Smooth muscle cell (in vitro differentiated cells): ENCODE results near the gene WEE1. TPM values are rescaled to one million over a fixed set of nuclear protein-coding genes. Genes with fewer than 3 reads are reported as not detected.

ENCODE experiments used
- DNase-seq: peaks from one replicate; lab custom pipeline; 2025; ENCODE audit not compliant: unreplicated experiment; lab: John Stamatoyannopoulos, UW
- H2AFZ ChIP-seq: fragments of 200-600 bp; sonication (generic); 2 replicates; pipeline ENCODE4 v1.6.0; 2016; ENCODE audit warnings: antibody characterized with exemption, low read depth, mild to moderate bottlenecking
- H3F3A ChIP-seq: fragments of 200-600 bp; sonication (generic); 2 replicates; pipeline ENCODE4 v1.6.0; 2017; ENCODE audit warnings: antibody characterized with exemption, low read depth
- H3K27ac ChIP-seq: fragments of 200-600 bp; sonication (generic); 2 replicates; pipeline ENCODE4 v1.5.1; 2016; ENCODE audit warnings: low read depth, mild to moderate bottlenecking
- H3K27me3 ChIP-seq: fragments of 200-600 bp; sonication (generic); 2 replicates; pipeline ENCODE4 v1.6.1; 2016; ENCODE audit warnings: low read depth, mild to moderate bottlenecking
- H3K36me3 ChIP-seq: fragments of 200-600 bp; sonication (generic); 2 replicates; pipeline ENCODE4 v1.5.1; 2016; ENCODE audit warnings: low read depth
- H3K4me1 ChIP-seq: fragments of 200-600 bp; sonication (generic); 2 replicates; pipeline ENCODE4 v1.5.1; 2016; ENCODE audit warnings: low read depth
- H3K4me2 ChIP-seq: fragments of 200-600 bp; sonication (generic); 2 replicates; pipeline ENCODE4 v1.6.0; 2016; ENCODE audit warnings: mild to moderate bottlenecking
- H3K4me3 ChIP-seq: fragments of 200-600 bp; sonication (generic); 2 replicates; pipeline ENCODE4 v1.5.1; 2016; ENCODE audit warnings: mild to moderate bottlenecking
- H3K79me2 ChIP-seq: fragments of 200-600 bp; sonication (generic); 2 replicates; pipeline ENCODE4 v1.6.0; 2016; ENCODE audit warnings: low read depth, mild to moderate bottlenecking
- H3K9ac ChIP-seq: fragments of 200-600 bp; sonication (generic); 2 replicates; pipeline ENCODE4 v1.6.0; 2016; ENCODE audit warnings: low read depth
- H3K9me3 ChIP-seq: fragments of 200-600 bp; sonication (generic); replicated peaks from 2 replicates; pipeline ENCODE4 v1.5.1; 2016; ENCODE audit warnings: low read depth
- H4K20me1 ChIP-seq: fragments of 200-600 bp; sonication (generic); 2 replicates; pipeline ENCODE4 v1.6.0; 2016; ENCODE audit warnings: low read depth
- CTCF ChIP-seq: fragments of 200-600 bp; sonication (generic); IDR thresholded peaks from 2 replicates; pipeline ENCODE4 v1.5.1; 2017; ENCODE audit warnings: borderline replicate concordance, mild to moderate bottlenecking, antibody characterized with exemption; ENCODE audit not compliant: insufficient read depth, poor library complexity, severe bottlenecking
- WGBS: methylation state at CpG from one replicate; pipeline ENCODE4 v1.1.7; 2016; ENCODE audit warnings: low lambda C conversion rate; 5-methylcytosine and 5-hydroxymethylcytosine counted together
- polyA plus RNA-seq: library from polyadenylated mRNA; unstranded; fragments of >200 nt; fragmentation: Nextera tagmentation; extraction: Ambion mirVana; gene quantifications from 2 replicates; pipeline ENCODE4 v1.2.1, GENCODE V29; 2016
- total RNA-seq: library from RNA; depleted of rRNA; stranded (reverse); fragments of >200 nt; gene quantifications from 2 replicates; pipeline ENCODE4 v1.2.3, GENCODE V29; 2014

WEE1 gene
- total and polyA plus RNA-seq, 2 experiments from 2014 or later: 20.8 to 53.3 TPM

- H3K4me2 ChIP-seq: peak overlapping the region; percentile 42
- H3K9ac ChIP-seq: no peak overlapping the region
- H4K20me1 ChIP-seq: no peaks in the 10 kb centered on the region
- peak overlapping the region; percentile 39 for H2AFZ ChIP-seq
- no peak for DNase-seq
- no peaks in the 10 kb centered on the region for H3K79me2 ChIP-seq
- H3K27me3 ChIP-seq: no peaks in the 10 kb centered on the region
- WGBS: 48% methylated on average over 8 of the region's 8 CpGs
- H3K4me3 ChIP-seq: no peak overlapping the region
- TF ChIP-seq CTCF: no peak
- H3K27ac ChIP-seq: peak overlapping the region; percentile 75
- H3K36me3 ChIP-seq: no peaks in the 10 kb centered on the region
- H3F3A ChIP-seq: peaks cover 9% of the 10 kb centered on the region
- H3K9me3 ChIP-seq: no peaks in the 10 kb centered on the region
- no peaks in the 10 kb centered on the region for H3K4me1 ChIP-seq
Measured at GRCh38 chr11:9550191-9550628, 23.3 kb upstream of the WEE1 start.

- Histone ChIP-seq H3K4me1 (peaks cover 14% of the 10 kb centered on the region), H3K4me2 (no peak overlapping the region), H2AFZ (no peak overlapping the region), H3K27me3 (no peaks in the 10 kb centered on the region), H3K36me3 (peaks cover 6% of the 10 kb centered on the region), H3K4me3 (no peak overlapping the region), H4K20me1 (no peaks in the 10 kb centered on the region), H3K9ac (no peak overlapping the region), H3K9me3 (peaks cover 9% of the 10 kb centered on the region), H3F3A (peaks cover 5% of the 10 kb centered on the region), H3K79me2 (no peaks in the 10 kb centered on the region), H3K27ac (no peak overlapping the region)
- TF ChIP-seq CTCF: no peak
- no peak for DNase-seq
- 94% methylated on average over 2 of the region's 2 CpGs for WGBS
Measured at GRCh38 chr11:9561279-9561982, 12.0 kb upstream of the WEE1 start.

GRCh38 chr11:9562716-9563115 lies 10.8 kb upstream of the WEE1 start:
- no peak overlapping the region for H3K27ac ChIP-seq
- DNase-seq: no peak

More at GRCh38 chr11:9562716-9563115, 10.8 kb upstream of the WEE1 start:
- TF ChIP-seq CTCF: no peak
- H3K4me1 ChIP-seq: peaks cover 23% of the 10 kb centered on the region
- no peaks in the 10 kb centered on the region for H3K27me3 ChIP-seq
- H3K9ac ChIP-seq: no peak overlapping the region
- peaks cover 18% of the 10 kb centered on the region for H3F3A ChIP-seq
- H3K4me2 ChIP-seq: no peak overlapping the region
- peaks cover 6% of the 10 kb centered on the region for H3K36me3 ChIP-seq
- H3K9me3 ChIP-seq: peaks cover 9% of the 10 kb centered on the region
- no peaks in the 10 kb centered on the region for H4K20me1 ChIP-seq
- no peak overlapping the region for H3K4me3 ChIP-seq
- no peak overlapping the region for H2AFZ ChIP-seq
- H3K79me2 ChIP-seq: no peaks in the 10 kb centered on the region
